NCI-H526 treated with DMSO at 0.1 percent for 48 hours (cell line): Measurements from ENCODE around the gene HGS.
A peak's percentile ranks its signal among the peaks of the same experiment; 100 is the strongest.

Experiments
- DNase-seq: peaks from one replicate; lab custom pipeline; 2025; lab: John Stamatoyannopoulos, UW

HGS gene

GRCh38 chr17:81683584-81684441, at the start of gene HGS, which contains the start of gene ARL16:
Gene HGS, plus strand, starts transcription at chr17:81684011. Its CDS starts 56 bp downstream, at chr17:81684067.
Gene ARL16, minus strand, starts transcription at chr17:81683797. Its CDS starts 44 bp downstream, at chr17:81683753.
- peak; percentile 97 for DNase-seq

- DNase-seq, result no peak
These were observed 48.4 kb upstream of the HGS start for GRCh38 chr17:81635431-81635830.

GRCh38 chr17:81635973-81636504, 47.8 kb upstream of the HGS start:
- no peak for DNase-seq

- DNase-seq, result peak; percentile 53
These were observed 47.1 kb upstream of the HGS start, which contains the start of the genes NPLOC4 and TSPAN10 for GRCh38 chr17:81636505-81637288. Gene NPLOC4, minus strand, starts transcription at chr17:81637112. Its CDS starts 182 bp downstream, at chr17:81636930. Gene TSPAN10, plus strand, starts transcription at chr17:81637196. Its CDS starts 5,217 bp downstream, at chr17:81642413.

GRCh38 chr17:81638683-81639082, 45.1 kb upstream of the HGS start:
- DNase-seq, result no peak

- no peak for DNase-seq
These were observed 43.8 kb upstream of the HGS start for GRCh38 chr17:81640011-81640410.

GRCh38 chr17:81641825-81642489, 41.9 kb upstream of the HGS start:
- no peak for DNase-seq

- DNase-seq, result no peak
These were observed 39.3 kb upstream of the HGS start for GRCh38 chr17:81644496-81644895.

- DNase-seq, result no peak
These were observed 38.5 kb upstream of the HGS start for GRCh38 chr17:81644976-81645952.

- DNase-seq, result no peak
These were observed 36.8 kb upstream of the HGS start for GRCh38 chr17:81646869-81647600.

GRCh38 chr17:81647640-81648012, 36.2 kb upstream of the HGS start:
- no peak for DNase-seq

- DNase-seq, result no peak
These were observed 35.7 kb upstream of the HGS start for GRCh38 chr17:81648013-81648706.

- no peak for DNase-seq
These were observed 35.1 kb upstream of the HGS start for GRCh38 chr17:81648707-81649085.

- DNase-seq, result no peak
These were observed 32.9 kb upstream of the HGS start for GRCh38 chr17:81650951-81651350.

- DNase-seq, result no peak
These were observed 32.1 kb upstream of the HGS start for GRCh38 chr17:81651692-81652091.

- no peak for DNase-seq
These were observed 30.7 kb upstream of the HGS start for GRCh38 chr17:81652906-81653771.

- DNase-seq, result no peak
These were observed 28.3 kb upstream of the HGS start for GRCh38 chr17:81655378-81656117.
